Body of pancreas (tissue), 4 donors: ENCODE results near the gene HDHD3.

Experiments
- CTCF ChIP-seq, 7 experiments: fragments of 450-650 bp in 4 of 7; fragments of 200-600 bp in 3 of 7; sonication (generic) in 3 of 7; IDR thresholded peaks; one replicate each; pipeline ENCODE4 v1.5.1; 2016 to 2019; ENCODE audit warnings: antibody characterized with exemption in 7 of 7
- POLR2A ChIP-seq, 3 donors: fragments of 450-650 bp; IDR thresholded peaks; one replicate each; pipeline ENCODE4 v1.6.1; 2016; ENCODE audit warnings: antibody characterized with exemption in 3 of 3, mild to moderate bottlenecking in 2 of 3

- TF ChIP-seq CTCF (IDR thresholded peaks at IDR 0.05) (no peak), POLR2A (IDR thresholded peaks at IDR 0.05) (no peak)
These were observed 34.9 kb downstream of the HDHD3 start for GRCh38 chr9:113341712-113342410.
